Measurements from ENCODE around the gene LONRF3. TPM values are rescaled to one million over a fixed set of nuclear protein-coding genes. Genes with fewer than 3 reads are reported as not detected.

The LONRF3 gene
- total and polyA plus RNA-seq, 2 of the 13 experiments (the other 11 are each of a cell fraction or from before 2014, with no cell fraction given), result 4.8 to 11.6 TPM

- TF ChIP-seq, protein P1, sequence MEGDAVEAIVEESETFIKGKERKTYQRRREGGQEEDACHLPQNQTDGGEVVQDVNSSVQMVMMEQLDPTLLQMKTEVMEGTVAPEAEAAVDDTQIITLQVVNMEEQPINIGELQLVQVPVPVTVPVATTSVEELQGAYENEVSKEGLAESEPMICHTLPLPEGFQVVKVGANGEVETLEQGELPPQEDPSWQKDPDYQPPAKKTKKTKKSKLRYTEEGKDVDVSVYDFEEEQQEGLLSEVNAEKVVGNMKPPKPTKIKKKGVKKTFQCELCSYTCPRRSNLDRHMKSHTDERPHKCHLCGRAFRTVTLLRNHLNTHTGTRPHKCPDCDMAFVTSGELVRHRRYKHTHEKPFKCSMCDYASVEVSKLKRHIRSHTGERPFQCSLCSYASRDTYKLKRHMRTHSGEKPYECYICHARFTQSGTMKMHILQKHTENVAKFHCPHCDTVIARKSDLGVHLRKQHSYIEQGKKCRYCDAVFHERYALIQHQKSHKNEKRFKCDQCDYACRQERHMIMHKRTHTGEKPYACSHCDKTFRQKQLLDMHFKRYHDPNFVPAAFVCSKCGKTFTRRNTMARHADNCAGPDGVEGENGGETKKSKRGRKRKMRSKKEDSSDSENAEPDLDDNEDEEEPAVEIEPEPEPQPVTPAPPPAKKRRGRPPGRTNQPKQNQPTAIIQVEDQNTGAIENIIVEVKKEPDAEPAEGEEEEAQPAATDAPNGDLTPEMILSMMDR (CRISPR knock-in tag; IDR thresholded peaks at IDR 0.05), result no peak
- TF ChIP-seq ZMYM2 (CRISPR knock-in tag; IDR thresholded peaks at IDR 0.05), result no peak
- TF ChIP-seq ISL2 (CRISPR knock-in tag; IDR thresholded peaks at IDR 0.05), result no peak
- TF ChIP-seq ETV6 (CRISPR knock-in tag; conservative IDR thresholded peaks at IDR 0.05), result no peak
- TF ChIP-seq CBX2 (IDR thresholded peaks at IDR 0.05; ENCODE audit: low read depth, low read length), result no peak
- TF ChIP-seq CBX2 (CRISPR knock-in tag; IDR thresholded peaks at IDR 0.05; ENCODE audit: low read depth), result no peak
- TF ChIP-seq, protein P2, sequence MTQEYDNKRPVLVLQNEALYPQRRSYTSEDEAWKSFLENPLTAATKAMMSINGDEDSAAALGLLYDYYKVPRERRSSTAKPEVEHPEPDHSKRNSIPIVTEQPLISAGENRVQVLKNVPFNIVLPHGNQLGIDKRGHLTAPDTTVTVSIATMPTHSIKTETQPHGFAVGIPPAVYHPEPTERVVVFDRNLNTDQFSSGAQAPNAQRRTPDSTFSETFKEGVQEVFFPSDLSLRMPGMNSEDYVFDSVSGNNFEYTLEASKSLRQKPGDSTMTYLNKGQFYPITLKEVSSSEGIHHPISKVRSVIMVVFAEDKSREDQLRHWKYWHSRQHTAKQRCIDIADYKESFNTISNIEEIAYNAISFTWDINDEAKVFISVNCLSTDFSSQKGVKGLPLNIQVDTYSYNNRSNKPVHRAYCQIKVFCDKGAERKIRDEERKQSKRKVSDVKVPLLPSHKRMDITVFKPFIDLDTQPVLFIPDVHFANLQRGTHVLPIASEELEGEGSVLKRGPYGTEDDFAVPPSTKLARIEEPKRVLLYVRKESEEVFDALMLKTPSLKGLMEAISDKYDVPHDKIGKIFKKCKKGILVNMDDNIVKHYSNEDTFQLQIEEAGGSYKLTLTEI (CRISPR knock-in tag; conservative IDR thresholded peaks at IDR 0.05), result no peak
- no peak for TF ChIP-seq ZNF17 (CRISPR knock-in tag; IDR thresholded peaks at IDR 0.05)
- TF ChIP-seq ZNF12 (CRISPR knock-in tag; IDR thresholded peaks at IDR 0.05), result no peak
Observed at GRCh38 chrX:119042996-119043395, 68.6 kb downstream of the LONRF3 start (continued).

DNA sequence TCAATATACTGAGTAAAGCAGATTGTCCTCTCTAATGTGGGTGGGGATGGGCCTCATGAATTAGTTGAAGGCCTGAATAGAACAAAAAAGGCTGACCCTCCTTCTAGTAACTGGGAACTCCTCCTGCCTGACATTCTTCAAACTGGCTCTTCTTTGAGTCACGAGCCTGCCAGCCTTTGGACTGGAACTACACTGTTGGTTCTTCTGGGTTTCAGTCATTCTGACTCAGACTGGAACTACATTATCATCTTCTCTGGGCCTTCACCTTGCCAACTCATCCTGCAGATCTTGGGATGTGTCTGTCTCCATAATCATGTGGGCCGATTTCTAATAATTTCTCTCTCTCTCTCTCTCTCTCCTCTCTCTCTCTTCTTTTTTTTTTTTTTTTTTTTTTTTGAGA, 71.5 kb downstream of the LONRF3 start:
- H3K4me1 ChIP-seq (ENCODE audit: insufficient read depth, low read length), result peaks cover 12% of the 10 kb centered on the region
- no peak overlapping the region for H2AFZ ChIP-seq (ENCODE audit: low read length)
- H3K9me3 ChIP-seq (ENCODE audit: low read length), result no peaks in the 10 kb centered on the region
- H4K20me1 ChIP-seq (ENCODE audit: insufficient read depth, low read length), result no peaks in the 10 kb centered on the region
- BruUV-seq (replicated peaks), result no TSS peak
- TF ChIP-seq KLF15 (CRISPR knock-in tag; IDR thresholded peaks at IDR 0.05; ENCODE audit: borderline replicate concordance) (no peak), ZBTB7A (CRISPR knock-in tag; IDR thresholded peaks at IDR 0.05) (no peak), NFKB2 (CRISPR knock-in tag; IDR thresholded peaks at IDR 0.05; ENCODE audit: borderline replicate concordance) (no peak), ZNF546 (CRISPR knock-in tag; conservative IDR thresholded peaks at IDR 0.05) (no peak), GATAD1 (CRISPR knock-in tag; IDR thresholded peaks at IDR 0.05) (no peak), U2AF2 (IDR thresholded peaks at IDR 0.05; ENCODE audit: low read depth, low read length) (no peak), PHF21A (CRISPR knock-in tag; IDR thresholded peaks at IDR 0.05) (no peak), TBX3 (IDR thresholded peaks at IDR 0.05; ENCODE audit: borderline replicate concordance) (no peak), FOXP4 (CRISPR knock-in tag; IDR thresholded peaks at IDR 0.05) (no peak), LCORL (IDR thresholded peaks at IDR 0.05) (no peak), LCORL (CRISPR knock-in tag; IDR thresholded peaks at IDR 0.05) (no peak), FOXK2 (IDR thresholded peaks at IDR 0.05) (no peak), ZNF44 (CRISPR knock-in tag; IDR thresholded peaks at IDR 0.05) (no peak), ZNF354B (CRISPR knock-in tag; IDR thresholded peaks at IDR 0.05) (no peak)
- intact Hi-C loops (cut with micrococcal nuclease; ENCODE audit: unreplicated experiment), result no loop called here
- H3K79me2 ChIP-seq (ENCODE audit: insufficient read depth, low read length), result no peaks in the 10 kb centered on the region
- H3K36me3 ChIP-seq (replicated peaks in 1 of 2; ENCODE audit: control insufficient read depth in 1 of 2, insufficient read depth in 2 of 2, low read length in 2 of 2), result no peaks in the 10 kb centered on the region
- no peak for FAIRE-seq
- in situ Hi-C loops (cut with HindIII; ENCODE audit: extremely low pct_ligation_motif_present, low pct_unique_long_range_greater_than_20kb), result no loop called here
- ChIA-PET CTCF (ENCODE audit: low intra/inter-chr PET ratio, low total read pairs) (no interaction called here), POLR2A (no interaction called here)
- H3K27me3 ChIP-seq (ENCODE audit: control insufficient read depth in 1 of 2, insufficient read depth in 2 of 2, low read length in 2 of 2), result no peaks in the 10 kb centered on the region
- no peak for DNase-seq (ENCODE audit: low spot score)
- H3K27ac ChIP-seq (ENCODE audit: extremely low read length, insufficient read depth, low read length), result no peak overlapping the region
- no peak overlapping the region for H3K4me3 ChIP-seq (replicated peaks in 1 of 3; ENCODE audit: insufficient read depth in 1 of 3, low read depth in 2 of 3, low read length in 3 of 3)
- 82% methylated on average over 1 of the region's 2 CpGs for WGBS (ENCODE audit: low lambda C conversion rate)
- no peak overlapping the region for H3K4me2 ChIP-seq (ENCODE audit: low read depth, low read length)
- no peak overlapping the region for H3K9ac ChIP-seq (ENCODE audit: insufficient read depth, low read depth, low read length)
- ATAC-seq, result no peak

Measured in HepG2 (cell line).